Hepatocyte (in vitro differentiated cells): ENCODE results near the gene HELZ2.

Experiments
- EZH2 ChIP-seq: fragments of 200-600 bp; sonication (generic); IDR thresholded peaks from 2 replicates; pipeline ENCODE4 v1.6.1; 2016; ENCODE audit warnings: antibody characterized with exemption, mild to moderate bottlenecking, borderline replicate concordance
- EZH2phosphoT487 ChIP-seq: fragments of 200-600 bp; sonication (generic); IDR thresholded peaks from one replicate; pipeline ENCODE4 v1.6.1; 2018; ENCODE audit warnings: antibody characterized with exemption, mild to moderate bottlenecking, low read depth, moderate library complexity; ENCODE audit not compliant: unreplicated experiment, severe bottlenecking
- TF ChIP-seq, protein P1 (sequence below): fragments of 200-600 bp; sonication (generic); IDR thresholded peaks from 2 replicates; pipeline ENCODE4 v1.5.1; 2016; ENCODE audit warnings: antibody characterized with exemption, mild to moderate bottlenecking; ENCODE audit not compliant: poor library complexity

DNA sequence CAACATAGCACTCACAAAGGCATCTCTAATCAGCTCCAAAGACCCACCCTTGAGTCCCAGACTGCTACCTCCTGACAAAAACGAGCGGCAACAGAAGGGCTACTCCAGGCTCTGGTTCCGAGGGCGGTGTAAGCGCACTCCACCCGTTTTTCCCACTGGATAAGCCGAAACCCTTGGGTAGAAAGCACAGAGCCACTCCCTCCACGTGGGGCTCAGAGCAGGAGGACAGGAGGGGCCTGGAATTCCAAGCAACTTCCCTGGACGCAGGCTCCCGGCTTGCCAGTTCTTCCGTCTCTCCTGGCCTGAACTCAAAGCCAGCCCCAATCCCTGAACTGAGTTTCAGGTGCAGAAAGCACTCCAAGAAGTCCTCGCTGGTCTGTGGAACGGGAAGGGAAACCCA, 45.5 kb upstream of the HELZ2 start:
- TF ChIP-seq, protein P1, sequence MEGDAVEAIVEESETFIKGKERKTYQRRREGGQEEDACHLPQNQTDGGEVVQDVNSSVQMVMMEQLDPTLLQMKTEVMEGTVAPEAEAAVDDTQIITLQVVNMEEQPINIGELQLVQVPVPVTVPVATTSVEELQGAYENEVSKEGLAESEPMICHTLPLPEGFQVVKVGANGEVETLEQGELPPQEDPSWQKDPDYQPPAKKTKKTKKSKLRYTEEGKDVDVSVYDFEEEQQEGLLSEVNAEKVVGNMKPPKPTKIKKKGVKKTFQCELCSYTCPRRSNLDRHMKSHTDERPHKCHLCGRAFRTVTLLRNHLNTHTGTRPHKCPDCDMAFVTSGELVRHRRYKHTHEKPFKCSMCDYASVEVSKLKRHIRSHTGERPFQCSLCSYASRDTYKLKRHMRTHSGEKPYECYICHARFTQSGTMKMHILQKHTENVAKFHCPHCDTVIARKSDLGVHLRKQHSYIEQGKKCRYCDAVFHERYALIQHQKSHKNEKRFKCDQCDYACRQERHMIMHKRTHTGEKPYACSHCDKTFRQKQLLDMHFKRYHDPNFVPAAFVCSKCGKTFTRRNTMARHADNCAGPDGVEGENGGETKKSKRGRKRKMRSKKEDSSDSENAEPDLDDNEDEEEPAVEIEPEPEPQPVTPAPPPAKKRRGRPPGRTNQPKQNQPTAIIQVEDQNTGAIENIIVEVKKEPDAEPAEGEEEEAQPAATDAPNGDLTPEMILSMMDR, result no peak
- TF ChIP-seq EZH2phosphoT487 (no peak), EZH2 (no peak)
